GM13977 (cell line): ENCODE data around the gene LARGE1.
"Not testable (repeated sequence)": the region's sequence is repeated elsewhere in the genome, so short reads cannot be mapped to it uniquely, and the experiment has no call there.

Experiments used
- DNase-seq: peaks from one replicate; pipeline ENCODE4 v3.0.0; 2012; ENCODE audit warnings: low spot score
- CTCF ChIP-seq: IDR thresholded peaks from 2 replicates; pipeline ENCODE4 v1.5.1; 2012; ENCODE audit warnings: mild to moderate bottlenecking, control low read depth; ENCODE audit not compliant: insufficient read depth; ENCODE audit errors: extremely low read depth, missing control alignments
- in situ Hi-C: fragments of 300-500 bp; cut with MboI; formaldehyde crosslinking; loops from one replicate; pipeline ENCODE4 v1.12.0; 2022; ENCODE audit warnings: low sequenced_read_pairs, low pct_unique_long_range_greater_than_20kb, mixed read lengths, inconsistent platforms; ENCODE audit not compliant: unreplicated experiment

The LARGE1 gene

GRCh38 chr22:33381531-33382406, 538.5 kb downstream of the LARGE1 start:
- no peak for DNase-seq
- no peak for TF ChIP-seq CTCF
- in situ Hi-C loops = no loop called here

- in situ Hi-C loops = no loop called here
- TF ChIP-seq CTCF = no peak
- DNase-seq = no peak
Measured at GRCh38 chr22:33380789-33381530, 539.3 kb downstream of the LARGE1 start.

GRCh38 chr22:33379836-33380235, 540.4 kb downstream of the LARGE1 start:
- TF ChIP-seq CTCF = no peak
- in situ Hi-C loops = no loop called here
- no peak for DNase-seq

- no peak for TF ChIP-seq CTCF
- in situ Hi-C loops = no loop called here
- DNase-seq = no peak
Measured at GRCh38 chr22:33372875-33373274, 547.4 kb downstream of the LARGE1 start.

GRCh38 chr22:33363256-33363655, 557.0 kb downstream of the LARGE1 start:
- in situ Hi-C loops, DNase-seq: not testable (repeated sequence)

- no peak for TF ChIP-seq CTCF
- in situ Hi-C loops = no loop called here
- no peak for DNase-seq
Measured at GRCh38 chr22:33362702-33363101, 557.6 kb downstream of the LARGE1 start.

GRCh38 chr22:33361581-33361980, 558.7 kb downstream of the LARGE1 start:
- in situ Hi-C loops = no loop called here
- DNase-seq = no peak
- TF ChIP-seq CTCF = no peak
